ENCODE data around the gene CECR2.

- TF ChIP-seq EZH2 (optimal IDR thresholded peaks at IDR 0.05; ENCODE audit: low read depth, low read length) (no peak), CTCF (IDR thresholded peaks at IDR 0.05; ENCODE audit: low read length) (no peak)
Observed at GRCh38 chr22:17331690-17332089, 37.6 kb upstream of the CECR2 start.
